ENCODE results near the gene KCNF1. TPM values are rescaled to one million over a fixed set of nuclear protein-coding genes. Genes with fewer than 3 reads are reported as not detected.

The KCNF1 gene
- total RNA-seq, 1 experiment from 2014 or later: 3.2 TPM

DNA sequence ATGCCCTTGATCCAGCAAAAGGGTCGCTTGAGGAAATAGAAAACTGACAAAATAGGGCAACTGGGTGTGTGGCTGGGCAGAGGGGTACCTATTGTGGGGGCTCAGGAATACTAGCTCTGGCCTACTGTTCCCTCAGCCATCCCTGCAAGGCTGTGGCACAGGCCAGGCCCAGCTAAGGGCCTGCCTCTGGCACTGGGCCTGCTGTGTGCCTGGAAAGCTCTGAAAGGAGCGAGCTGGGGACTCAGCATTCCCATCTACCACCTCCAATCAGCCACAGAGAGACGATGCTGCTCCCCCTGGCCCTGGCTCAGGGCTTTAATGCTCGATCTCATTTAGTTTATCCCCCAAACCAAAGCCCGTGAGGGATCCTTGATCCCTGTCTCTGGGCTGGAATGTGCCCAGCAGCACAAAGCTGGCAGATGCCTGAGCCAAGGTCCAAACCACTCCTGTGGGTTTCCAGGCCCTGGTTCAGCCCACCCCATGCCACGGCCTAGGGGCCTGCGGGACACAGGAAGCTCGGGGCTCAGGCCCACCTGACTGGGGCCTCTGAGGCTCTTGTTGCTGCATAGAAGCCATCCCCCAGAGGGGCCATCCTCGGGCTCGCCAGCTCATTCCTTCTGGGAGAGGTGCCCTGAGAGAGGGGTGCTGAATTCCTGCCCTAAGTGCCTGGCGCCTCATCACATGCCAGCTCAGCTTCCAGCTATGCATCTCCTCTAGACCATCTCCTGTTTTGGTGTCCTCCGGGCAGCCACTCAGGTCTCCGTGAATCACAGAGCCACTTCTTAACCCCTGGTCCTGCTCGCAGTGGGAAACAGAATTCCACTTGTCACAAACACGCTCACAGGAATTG, 43.0 kb upstream of the KCNF1 start:
- Histone ChIP-seq H2BK15ac (ENCODE audit: low read depth, low read length) (no peak overlapping the region), H2AFZ (ENCODE audit: low read length) (no peak overlapping the region), H3K79me2 (ENCODE audit: insufficient read depth, low read length) (no peaks in the 10 kb centered on the region), H3T11ph (ENCODE audit: low read length) (no peak overlapping the region), H3K79me1 (ENCODE audit: insufficient read depth, low read depth, low read length, poor library complexity, severe bottlenecking) (no peaks in the 10 kb centered on the region), H3K23ac (ENCODE audit: insufficient read length, low read depth, low read length) (no peak overlapping the region), H2BK12ac (ENCODE audit: insufficient read length, low read depth, low read length) (no peak overlapping the region), H3K4me2 (ENCODE audit: insufficient read depth, insufficient read length, low read length) (no peak overlapping the region), H4K5ac (ENCODE audit: insufficient read length, low read depth, low read length) (no peak overlapping the region), H3K9me3 (ENCODE audit: control insufficient read depth, low read depth, low read length) (no peaks in the 10 kb centered on the region), H2AK5ac (ENCODE audit: insufficient read length, low read length) (no peak overlapping the region), H3K14ac (ENCODE audit: insufficient read depth, low read length) (no peak overlapping the region), H3K18ac (ENCODE audit: insufficient read length, low read depth, low read length) (no peak overlapping the region), H3K23me2 (ENCODE audit: insufficient read length, low read depth, low read length, poor library complexity, severe bottlenecking) (no peaks in the 10 kb centered on the region), H3K27me3 (ENCODE audit: insufficient read depth, low read length) (no peaks in the 10 kb centered on the region), H2BK20ac (ENCODE audit: low read depth, low read length, poor library complexity, severe bottlenecking) (no peak overlapping the region), H4K20me1 (ENCODE audit: control insufficient read depth, insufficient read depth, insufficient read length) (no peaks in the 10 kb centered on the region), H2BK120ac (ENCODE audit: low read depth, low read length, poor library complexity, severe bottlenecking) (no peak overlapping the region), H3K27ac (ENCODE audit: insufficient read length, low read depth, low read length) (no peak overlapping the region), H2BK5ac (ENCODE audit: insufficient read length, low read length) (no peak overlapping the region), H4K8ac (replicated peaks; ENCODE audit: insufficient read length, low read depth, low read length) (no peak overlapping the region), H4K91ac (ENCODE audit: insufficient read length, low read depth, low read length) (no peak overlapping the region), H3K4me1 (ENCODE audit: insufficient read depth, low read length) (no peaks in the 10 kb centered on the region), H3K9ac (ENCODE audit: extremely low read depth, insufficient read length, low read length) (no peak overlapping the region), H3K56ac (ENCODE audit: insufficient read length, low read depth, low read length) (no peak overlapping the region), H3K4ac (ENCODE audit: low read depth, low read length) (no peak overlapping the region)
- H3K9me3 Mint-ChIP-seq: peaks cover 7 to 15% of the 10 kb centered on the region in 2 experiments
- peaks cover 7% of the 10 kb centered on the region in 2 experiments for H3K4me1 Mint-ChIP-seq
- no peak for DNase-seq
- H3K27ac Mint-ChIP-seq: no peak overlapping the region
- TF ChIP-seq, protein P1, sequence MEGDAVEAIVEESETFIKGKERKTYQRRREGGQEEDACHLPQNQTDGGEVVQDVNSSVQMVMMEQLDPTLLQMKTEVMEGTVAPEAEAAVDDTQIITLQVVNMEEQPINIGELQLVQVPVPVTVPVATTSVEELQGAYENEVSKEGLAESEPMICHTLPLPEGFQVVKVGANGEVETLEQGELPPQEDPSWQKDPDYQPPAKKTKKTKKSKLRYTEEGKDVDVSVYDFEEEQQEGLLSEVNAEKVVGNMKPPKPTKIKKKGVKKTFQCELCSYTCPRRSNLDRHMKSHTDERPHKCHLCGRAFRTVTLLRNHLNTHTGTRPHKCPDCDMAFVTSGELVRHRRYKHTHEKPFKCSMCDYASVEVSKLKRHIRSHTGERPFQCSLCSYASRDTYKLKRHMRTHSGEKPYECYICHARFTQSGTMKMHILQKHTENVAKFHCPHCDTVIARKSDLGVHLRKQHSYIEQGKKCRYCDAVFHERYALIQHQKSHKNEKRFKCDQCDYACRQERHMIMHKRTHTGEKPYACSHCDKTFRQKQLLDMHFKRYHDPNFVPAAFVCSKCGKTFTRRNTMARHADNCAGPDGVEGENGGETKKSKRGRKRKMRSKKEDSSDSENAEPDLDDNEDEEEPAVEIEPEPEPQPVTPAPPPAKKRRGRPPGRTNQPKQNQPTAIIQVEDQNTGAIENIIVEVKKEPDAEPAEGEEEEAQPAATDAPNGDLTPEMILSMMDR (conservative IDR thresholded peaks at IDR 0.05): no peak
- peaks cover 4% of the 10 kb centered on the region for H3K27me3 Mint-ChIP-seq (ENCODE audit: low read depth)
- peaks cover 4 to 6% (median 4%) of the 10 kb centered on the region in 3 experiments; a peak in 5 of 7 replicates for H3K36me3 Mint-ChIP-seq (ENCODE audit: insufficient read depth in 1 of 3, low read depth in 3 of 3)
- no peak overlapping the region for H3K4me3 Mint-ChIP-seq
- WGBS (ENCODE audit: extremely low coverage, insufficient read length, low lambda C conversion rate): no CpG with 5 or more reads among the region's 15 CpGs

Data from H9 (cell line).